Raji (cell line): ENCODE measurements around the gene PSTPIP2.

Experiments
- POLR2A ChIP-seq: IDR thresholded peaks from 2 replicates; pipeline ENCODE4 v1.6.1; 2011; ENCODE audit warnings: low read depth, low read length, control low read depth; ENCODE audit not compliant: insufficient read depth

PSTPIP2 gene

DNA sequence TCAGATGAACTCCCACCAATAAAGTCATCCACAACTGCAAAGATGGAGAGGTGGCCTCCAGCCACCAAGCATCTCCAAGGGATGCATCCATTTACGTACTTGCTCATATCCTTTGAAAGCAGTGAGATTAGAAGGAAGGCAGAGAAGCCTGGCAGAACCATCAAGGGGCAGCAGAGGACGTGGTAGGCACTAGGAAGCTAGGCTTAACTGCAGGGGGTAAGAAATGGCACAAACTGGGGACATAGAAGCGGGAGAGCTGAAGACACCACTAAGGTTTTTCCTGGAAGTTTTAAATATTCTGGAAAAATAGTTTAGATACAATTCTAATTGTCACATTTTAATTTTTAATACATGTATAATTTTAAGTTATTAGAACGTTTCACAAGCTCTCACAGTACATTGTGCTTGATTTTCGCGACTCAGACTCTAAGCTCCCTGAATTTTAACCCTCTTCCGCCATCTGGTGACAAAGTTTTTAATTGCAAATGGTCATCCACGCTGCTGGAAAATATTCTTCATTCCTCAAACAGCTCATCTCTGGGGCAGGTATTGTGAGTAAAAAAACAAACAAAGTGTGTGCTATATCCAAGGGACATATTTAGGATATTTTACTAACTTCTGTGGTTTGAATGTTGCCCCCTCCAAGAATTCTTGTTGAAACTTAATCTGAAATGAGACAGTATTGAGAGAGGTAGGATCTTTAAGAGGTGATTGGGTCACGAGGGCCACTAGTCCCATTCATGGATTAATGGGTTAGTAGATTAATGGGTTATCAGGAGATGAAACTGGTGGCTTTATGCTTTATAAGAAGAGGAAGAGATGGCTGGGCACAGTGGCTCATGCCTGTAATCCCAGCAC is 1.6 kb upstream of the PSTPIP2 start:
- TF ChIP-seq POLR2A, result no peak

DNA sequence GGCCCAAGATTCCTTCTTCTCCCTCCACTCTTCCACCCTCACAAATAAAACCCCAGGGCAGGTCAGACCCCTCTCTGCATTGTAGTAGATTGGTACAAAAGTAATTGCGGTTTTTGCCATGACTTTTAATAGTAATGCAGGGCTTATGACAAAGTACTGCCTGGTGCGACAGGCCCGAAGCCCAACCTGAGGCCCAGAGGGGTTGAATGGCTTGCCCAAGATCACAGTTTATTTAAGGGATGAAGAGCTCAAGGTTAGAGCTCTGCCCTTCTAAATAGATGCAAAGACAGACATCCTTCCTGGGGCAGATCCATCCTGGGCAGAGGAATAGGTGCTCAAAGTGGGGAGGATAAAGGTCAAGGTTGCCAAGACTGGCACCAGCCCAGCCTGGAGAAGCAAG is 899 bp upstream of the PSTPIP2 start:
- TF ChIP-seq POLR2A, result no peak

GRCh38 chr18:46072376-46072867 is 362 bp upstream of the PSTPIP2 start:
- TF ChIP-seq POLR2A, result no peak

DNA sequence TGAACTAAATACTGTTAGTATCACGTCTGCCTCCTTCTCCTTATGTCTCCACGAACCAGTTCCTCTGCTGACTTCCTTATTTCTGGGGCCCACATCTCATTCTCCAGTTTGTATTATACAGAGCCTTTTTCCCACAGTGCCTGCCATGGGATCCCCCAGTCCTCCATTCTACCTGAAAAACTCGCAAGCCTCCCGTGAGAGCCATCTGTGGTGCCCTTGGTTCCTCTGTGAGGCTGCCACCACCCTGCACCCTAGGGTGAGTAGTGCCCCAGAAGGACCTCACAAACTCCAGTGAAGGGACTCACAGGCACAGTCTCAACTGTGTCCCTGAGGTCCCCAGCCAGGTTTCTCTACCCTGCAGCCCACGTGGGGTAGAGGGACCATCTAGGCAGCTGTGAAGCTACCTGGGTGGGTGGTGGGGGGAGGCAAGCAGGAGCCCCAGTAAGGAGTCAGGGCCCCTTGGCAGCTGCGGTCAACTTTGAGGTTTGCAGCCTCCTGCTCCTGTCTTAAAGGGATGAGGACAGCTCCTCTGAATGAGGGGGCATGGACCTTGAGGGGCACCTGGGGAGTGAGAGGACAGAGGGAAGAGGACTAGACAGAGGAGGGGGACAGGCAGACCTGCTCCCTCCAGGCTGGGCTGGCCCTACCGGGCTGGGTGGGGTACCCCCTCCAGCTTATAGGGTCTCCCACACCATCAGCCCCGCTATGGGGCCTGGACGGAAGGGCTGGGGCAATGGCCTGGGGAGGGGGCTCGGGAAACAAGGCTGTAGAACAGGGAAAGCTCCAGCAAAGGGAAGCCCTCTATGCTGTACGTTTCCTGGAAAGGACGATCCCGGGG is 1.0 kb downstream of the PSTPIP2 start:
- no peak for TF ChIP-seq POLR2A

DNA sequence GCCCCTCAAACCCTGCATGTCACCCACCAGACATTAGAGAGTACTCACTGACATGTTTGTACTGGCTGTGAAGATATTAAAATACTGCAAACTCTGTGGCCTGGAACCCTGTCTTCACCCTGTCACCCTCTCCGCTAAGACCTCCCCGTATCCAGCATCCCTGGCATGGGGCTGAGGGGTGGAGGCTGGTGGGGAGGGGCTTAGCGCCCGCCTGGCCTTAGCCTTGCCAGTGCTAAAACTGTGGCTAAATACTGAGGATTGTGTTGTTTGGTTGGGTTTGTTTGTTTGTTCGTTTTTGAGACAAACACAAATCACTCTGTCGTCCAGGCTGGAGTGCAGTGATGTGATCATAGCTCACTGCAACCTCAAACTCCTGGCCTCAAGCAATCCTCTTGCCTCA is 1.8 kb downstream of the PSTPIP2 start:
- no peak for TF ChIP-seq POLR2A

- TF ChIP-seq POLR2A, result no peak
Measured at GRCh38 chr18:46069524-46069923, 2.5 kb downstream of the PSTPIP2 start.

DNA sequence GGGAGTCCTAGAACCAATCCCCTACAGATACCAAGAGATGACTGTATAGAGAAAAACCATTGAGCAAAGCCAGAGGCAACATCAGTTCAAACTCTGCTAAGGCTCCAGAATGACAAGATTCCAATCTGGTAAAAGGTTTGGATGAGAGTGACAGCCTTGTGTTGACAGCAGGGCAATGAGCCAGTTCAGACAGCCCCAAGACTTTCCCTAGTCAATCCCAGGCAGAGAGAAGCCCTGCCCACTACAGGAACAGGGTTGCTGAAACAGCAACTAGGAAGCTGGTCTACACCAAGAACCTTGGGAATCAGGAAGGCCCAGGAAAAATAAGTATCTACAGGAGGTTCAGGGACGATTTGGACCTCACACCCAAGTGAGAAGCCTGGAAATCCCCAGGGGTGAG is 3.3 kb downstream of the PSTPIP2 start:
- TF ChIP-seq POLR2A, result no peak

- no peak for TF ChIP-seq POLR2A
Measured at GRCh38 chr18:46067438-46068007, 4.5 kb downstream of the PSTPIP2 start.

DNA sequence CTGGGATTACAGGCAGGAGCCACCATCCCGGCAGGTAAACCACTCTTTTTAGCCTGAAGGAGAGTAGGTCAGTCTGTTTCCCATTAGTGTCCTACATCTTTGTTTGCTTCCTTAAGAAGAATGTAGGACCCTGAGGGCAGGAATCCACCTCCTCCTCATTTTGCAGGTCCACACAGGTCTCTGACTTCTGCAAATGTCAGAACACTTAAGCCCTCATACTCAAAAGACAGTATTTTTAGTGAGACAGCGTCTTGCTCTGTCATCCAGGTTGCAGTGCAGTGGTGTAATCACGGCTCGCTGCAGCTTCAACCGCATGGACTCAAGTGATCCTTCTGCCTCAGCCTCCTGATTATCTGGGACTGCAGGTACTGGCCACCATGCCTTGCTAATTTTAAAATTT is 9.3 kb downstream of the PSTPIP2 start:
- TF ChIP-seq POLR2A, result no peak

GRCh38 chr18:46061796-46062195 is 10.3 kb downstream of the PSTPIP2 start:
- TF ChIP-seq POLR2A, result no peak

GRCh38 chr18:46061387-46061786 is 10.7 kb downstream of the PSTPIP2 start:
- no peak for TF ChIP-seq POLR2A

DNA sequence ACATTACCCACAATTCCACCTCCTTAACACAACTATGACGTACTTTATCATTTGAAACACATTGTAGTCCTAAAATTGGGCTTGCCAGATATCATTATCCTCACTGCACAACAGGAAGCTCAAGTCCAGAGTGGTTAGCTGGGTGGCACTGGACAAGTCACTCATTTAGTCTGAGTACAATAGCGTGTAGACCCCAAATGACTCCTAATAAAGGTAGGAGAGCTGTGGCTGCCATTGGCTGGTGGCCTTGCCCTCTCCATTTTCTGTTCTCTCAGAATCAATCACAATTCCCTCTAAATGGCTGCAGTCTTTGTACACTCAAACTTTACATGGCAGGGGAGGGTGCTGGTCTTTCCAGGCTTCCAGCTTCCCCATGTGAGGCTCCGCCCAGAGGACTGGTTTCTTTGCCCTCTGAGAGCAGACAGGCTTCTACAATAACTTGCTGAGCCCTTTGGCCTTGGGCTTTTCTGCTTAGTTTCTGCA is 11.7 kb downstream of the PSTPIP2 start:
- no peak for TF ChIP-seq POLR2A

GRCh38 chr18:46055838-46056230 is 16.2 kb downstream of the PSTPIP2 start:
- no peak for TF ChIP-seq POLR2A

- TF ChIP-seq POLR2A, result no peak
Measured at GRCh38 chr18:46054956-46055837, 16.9 kb downstream of the PSTPIP2 start.
